ENCODE measurements around the gene RHBDD3. TPM values are rescaled to one million over a fixed set of nuclear protein-coding genes. Genes with fewer than 3 reads are reported as not detected.
"Not testable (repeated sequence)": the region's sequence is repeated elsewhere in the genome, so short reads cannot be mapped to it uniquely, and the experiment has no call there.

RHBDD3 gene
- total and polyA plus RNA-seq, 2 of the 8 experiments (the other 6 are each of a cell fraction or from before 2014, with no cell fraction given), result 72.1 to 117 TPM

GRCh38 chr22:29219409-29219782 is 48.4 kb downstream of the RHBDD3 start:
- H4K91ac ChIP-seq (replicated peaks; ENCODE audit: insufficient read length, low read length); H3K14ac ChIP-seq (ENCODE audit: insufficient read length); DNase-seq (ENCODE audit: low read depth in 1 of 2, low spot score in 2 of 2); H3K56ac ChIP-seq (replicated peaks; ENCODE audit: insufficient read length, low read depth, low read length); H4K5ac ChIP-seq (ENCODE audit: insufficient read length, low read depth, low read length); H4K20me1 ChIP-seq (replicated peaks in 1 of 2; ENCODE audit: control insufficient read depth in 1 of 2, insufficient read depth in 2 of 2, low read length in 2 of 2); H3K36me3 ChIP-seq (ENCODE audit: control insufficient read depth in 2 of 4, insufficient read depth in 4 of 4, low read length in 3 of 4); FAIRE-seq; H3K18ac ChIP-seq (ENCODE audit: extremely low read depth, low read length); H3K4me2 ChIP-seq (ENCODE audit: insufficient read depth in 1 of 2, low read depth in 2 of 2, low read length in 2 of 2); H2BK120ac ChIP-seq (replicated peaks; ENCODE audit: low read depth, low read length); H3K9me3 ChIP-seq (ENCODE audit: insufficient read depth in 2 of 2, low read depth in 1 of 2, low read length in 1 of 2); H3K79me2 ChIP-seq (ENCODE audit: control insufficient read depth in 1 of 2, insufficient read depth in 2 of 2, low read length in 2 of 2); H3K23me2 ChIP-seq (ENCODE audit: low read depth, low read length); H2BK12ac ChIP-seq (ENCODE audit: low read depth, low read length); H3K4me3 ChIP-seq (ENCODE audit: extremely low read depth in 1 of 4, insufficient read depth in 2 of 4, low read depth in 3 of 4, low read length in 4 of 4); H3K27ac ChIP-seq (ENCODE audit: low read depth, low read length); H2BK5ac ChIP-seq (ENCODE audit: low read depth, low read length); H2AFZ ChIP-seq (ENCODE audit: low read length); H2AK5ac ChIP-seq (ENCODE audit: low read depth, low read length); H3K79me1 ChIP-seq (ENCODE audit: low read depth, low read length); H3K23ac ChIP-seq (ENCODE audit: insufficient read length); H3K4ac ChIP-seq (replicated peaks; ENCODE audit: insufficient read length, low read depth, low read length); H3K27me3 ChIP-seq (replicated peaks in 1 of 4; ENCODE audit: control insufficient read depth in 3 of 4, extremely low read depth in 1 of 4, insufficient read depth in 3 of 4, low read length in 3 of 4); H4K8ac ChIP-seq (ENCODE audit: extremely low read depth, insufficient read depth, low read length); H2BK15ac ChIP-seq (ENCODE audit: low read length); H2BK20ac ChIP-seq (ENCODE audit: low read length); H3K9ac ChIP-seq (replicated peaks in 1 of 4; ENCODE audit: extremely low read depth in 1 of 4, low read depth in 3 of 4, low read length in 3 of 4): not testable (repeated sequence)
- ChIA-PET CTCF (ENCODE audit: partially characterized antibody) (interaction anchor here (1.0 to 6.5 kb wide), 7 partner anchors 10 to 62 kb away, joined by 3 to 54 read pairs (median 6); partner anchors contain the start of gene EMID1), POLR2A (ENCODE audit: partially characterized antibody) (interaction anchor here (0.6 to 1.7 kb wide), 5 partner anchors 10 to 64 kb away, joined by 3 to 6 read pairs (median 3); partner anchors contain the start of gene EWSR1)
- WGBS, 2 experiments (ENCODE audit: extremely low coverage in 1 of 2, insufficient coverage in 1 of 2, insufficient read length in 1 of 2, insufficient replicate concordance in 2 of 2, low coverage in 1 of 2, low lambda C conversion rate in 2 of 2, missing lambda C conversion rate in 1 of 2), result 86% methylated on average over 2 of the region's 2 CpGs; no CpG with 5 or more reads in 1 of the 2 experiments
- peaks cover 0 to 15% (median 8%) of the 10 kb centered on the region in 4 experiments; a peak in 6 of 7 replicates for H3K4me1 ChIP-seq (replicated peaks in 1 of 4; ENCODE audit: control insufficient read depth in 3 of 4, insufficient read depth in 4 of 4, low read length in 3 of 4)
- TF ChIP-seq KDM1A (IDR thresholded peaks at IDR 0.05; ENCODE audit: borderline replicate concordance, low read length), result 0 out of 2 replicates have a peak, but pooled peaks have one; percentile 50
